ENCODE measurements around the gene SNCG.
A peak's percentile ranks its signal among the peaks of the same experiment; 100 is the strongest.

SNCG gene

DNA sequence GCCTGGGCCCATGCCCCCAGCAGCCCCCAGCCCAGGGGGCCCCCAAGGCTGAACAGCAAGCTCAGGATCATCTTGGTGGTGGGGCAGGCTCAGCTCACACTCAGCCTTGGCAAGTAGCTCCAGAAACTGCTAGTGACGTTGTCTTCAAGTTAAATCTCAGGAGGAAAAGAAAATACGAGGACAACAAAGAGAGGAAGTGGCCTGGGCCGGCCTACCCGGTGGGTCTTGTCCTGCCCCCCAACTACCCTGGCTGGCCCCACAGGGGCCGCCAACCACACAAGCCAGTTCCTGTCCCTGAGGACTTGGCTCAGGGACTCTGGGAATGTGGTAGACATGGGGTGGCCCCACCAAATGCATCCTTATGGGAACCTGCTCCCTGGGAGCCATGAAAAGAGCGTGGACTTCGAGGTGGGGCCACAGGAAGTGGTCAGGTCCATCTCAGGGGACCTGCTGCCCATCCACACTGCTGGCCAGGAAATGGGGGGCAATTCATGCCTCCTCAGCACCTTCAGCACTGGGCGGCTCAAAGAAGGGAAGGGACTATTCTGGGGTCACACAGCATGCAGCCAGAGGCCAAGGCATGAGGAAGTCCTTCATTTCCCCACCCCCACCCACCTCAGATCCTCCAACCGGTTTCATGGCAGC is 806 bp upstream of the SNCG start, which contains the start of gene MMRN2:
MMRN2 (minus strand) TSS at position 145 of the 645 bp plus-strand sequence; CDS start at position 71, 74 bp downstream.
- no peak within 1 kb of the TSS for H3K4me3 ChIP-seq (ENCODE audit: low read depth, low read length)
- TF ChIP-seq, protein P1, sequence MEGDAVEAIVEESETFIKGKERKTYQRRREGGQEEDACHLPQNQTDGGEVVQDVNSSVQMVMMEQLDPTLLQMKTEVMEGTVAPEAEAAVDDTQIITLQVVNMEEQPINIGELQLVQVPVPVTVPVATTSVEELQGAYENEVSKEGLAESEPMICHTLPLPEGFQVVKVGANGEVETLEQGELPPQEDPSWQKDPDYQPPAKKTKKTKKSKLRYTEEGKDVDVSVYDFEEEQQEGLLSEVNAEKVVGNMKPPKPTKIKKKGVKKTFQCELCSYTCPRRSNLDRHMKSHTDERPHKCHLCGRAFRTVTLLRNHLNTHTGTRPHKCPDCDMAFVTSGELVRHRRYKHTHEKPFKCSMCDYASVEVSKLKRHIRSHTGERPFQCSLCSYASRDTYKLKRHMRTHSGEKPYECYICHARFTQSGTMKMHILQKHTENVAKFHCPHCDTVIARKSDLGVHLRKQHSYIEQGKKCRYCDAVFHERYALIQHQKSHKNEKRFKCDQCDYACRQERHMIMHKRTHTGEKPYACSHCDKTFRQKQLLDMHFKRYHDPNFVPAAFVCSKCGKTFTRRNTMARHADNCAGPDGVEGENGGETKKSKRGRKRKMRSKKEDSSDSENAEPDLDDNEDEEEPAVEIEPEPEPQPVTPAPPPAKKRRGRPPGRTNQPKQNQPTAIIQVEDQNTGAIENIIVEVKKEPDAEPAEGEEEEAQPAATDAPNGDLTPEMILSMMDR (IDR thresholded peaks at IDR 0.05; ENCODE audit: insufficient read depth, low read depth, low read length, missing control alignments): no peak
- DNase-seq (ENCODE audit: low read depth): no peak

DNA sequence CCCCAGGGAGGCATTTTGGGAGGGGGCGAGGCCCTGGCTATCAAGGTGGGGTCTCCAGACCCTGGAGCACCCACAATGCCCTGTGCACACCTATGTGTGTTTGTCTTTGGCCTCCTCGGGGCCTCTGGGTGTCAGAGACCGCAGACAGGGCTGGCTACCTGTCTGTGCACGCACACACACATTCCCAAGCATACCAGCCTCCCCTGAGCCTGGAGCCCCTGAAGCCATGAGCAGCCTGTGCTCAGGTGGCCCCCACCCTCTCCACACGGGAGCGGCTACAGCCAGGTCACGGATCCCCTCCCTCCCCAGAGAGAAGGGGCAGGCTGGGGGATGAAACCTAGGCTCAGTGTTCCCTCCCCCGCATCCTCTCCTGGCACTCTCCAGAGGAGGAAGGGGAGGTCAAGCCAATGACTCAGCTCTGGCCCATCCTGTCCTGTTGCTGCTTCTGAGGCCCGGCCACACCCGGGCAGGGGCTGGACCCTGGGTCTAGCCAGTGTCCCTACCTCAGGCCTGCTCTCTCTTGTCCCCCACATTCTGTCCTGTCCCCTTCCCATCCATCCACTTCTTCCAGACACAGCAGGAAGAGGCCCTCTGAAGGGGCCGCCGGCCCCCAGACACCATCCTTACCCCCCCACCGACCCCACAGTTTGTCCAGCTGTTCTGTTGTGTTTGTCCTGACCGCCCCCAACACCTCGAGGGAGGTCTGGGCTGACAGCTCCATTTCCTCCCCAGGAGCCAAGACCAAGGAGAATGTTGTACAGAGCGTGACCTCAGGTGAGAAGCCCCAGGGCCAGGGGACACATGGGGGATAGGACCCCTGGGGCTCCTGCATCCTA is 720 bp downstream of the SNCG start:
- TF ChIP-seq, protein P1 (IDR thresholded peaks at IDR 0.05; ENCODE audit: insufficient read depth, low read depth, low read length, missing control alignments): no peak
- no peak for DNase-seq (ENCODE audit: low read depth)
- H3K4me3 ChIP-seq (ENCODE audit: low read depth, low read length): no peak overlapping the region

DNA sequence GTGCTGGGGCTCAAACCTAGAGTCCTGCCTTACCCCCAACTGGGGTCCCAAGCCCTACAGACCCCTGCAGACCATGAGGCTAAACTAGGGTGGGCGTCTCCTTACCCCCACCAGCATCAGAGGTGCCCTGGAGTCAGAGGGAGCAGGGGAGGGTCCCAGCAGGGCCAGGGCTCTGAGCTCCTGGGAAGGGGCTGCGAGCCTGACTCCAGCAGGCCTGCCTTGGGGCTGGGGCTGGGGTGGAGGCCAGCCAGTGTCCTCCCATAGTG is 1.3 kb downstream of the SNCG start:
- no peak overlapping the region for H3K4me3 ChIP-seq (ENCODE audit: low read depth, low read length)
- TF ChIP-seq, protein P1 (IDR thresholded peaks at IDR 0.05; ENCODE audit: insufficient read depth, low read depth, low read length, missing control alignments): no peak
- DNase-seq (ENCODE audit: low read depth): no peak

DNA sequence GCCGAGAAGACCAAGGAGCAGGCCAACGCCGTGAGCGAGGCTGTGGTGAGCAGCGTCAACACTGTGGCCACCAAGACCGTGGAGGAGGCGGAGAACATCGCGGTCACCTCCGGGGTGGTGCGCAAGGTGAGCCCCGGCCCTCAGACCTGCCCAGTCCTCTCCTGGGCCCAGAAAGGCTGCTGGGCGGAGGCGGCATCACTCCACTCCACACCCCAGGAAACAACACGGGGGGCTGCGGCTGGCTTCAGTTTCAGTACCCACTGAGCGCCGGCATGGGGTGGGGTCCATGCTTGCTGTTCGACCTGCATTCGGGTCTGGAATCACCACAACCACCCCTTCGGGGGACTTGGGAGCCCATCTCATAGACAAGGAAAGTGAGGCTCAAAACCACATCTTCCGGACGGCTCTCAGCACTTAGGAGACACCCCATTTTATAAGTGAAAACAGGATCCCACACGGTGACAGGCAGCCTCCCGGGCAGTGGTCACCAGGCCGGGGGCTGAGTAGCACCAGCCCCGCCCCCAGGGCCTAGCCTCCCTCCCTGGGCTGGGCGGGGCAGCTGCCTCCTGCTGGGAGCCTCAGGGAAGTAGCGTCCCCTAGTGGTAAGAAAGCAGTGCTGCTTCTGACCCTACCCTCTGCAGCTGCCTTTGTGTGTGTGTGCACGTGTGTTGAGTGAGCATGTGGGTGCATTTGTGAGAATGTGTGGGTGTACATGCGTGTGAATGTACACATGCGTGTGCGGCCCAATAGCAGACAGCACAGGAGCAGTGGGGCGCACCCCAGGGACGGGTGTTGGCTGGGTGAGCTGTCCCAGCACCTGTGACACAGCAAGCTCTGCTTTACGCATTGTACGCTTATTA is 1.8 kb downstream of the SNCG start:
- H3K4me3 ChIP-seq (ENCODE audit: low read depth, low read length): no peak overlapping the region
- TF ChIP-seq, protein P1 (IDR thresholded peaks at IDR 0.05; ENCODE audit: insufficient read depth, low read depth, low read length, missing control alignments): peak; percentile 99

DNA sequence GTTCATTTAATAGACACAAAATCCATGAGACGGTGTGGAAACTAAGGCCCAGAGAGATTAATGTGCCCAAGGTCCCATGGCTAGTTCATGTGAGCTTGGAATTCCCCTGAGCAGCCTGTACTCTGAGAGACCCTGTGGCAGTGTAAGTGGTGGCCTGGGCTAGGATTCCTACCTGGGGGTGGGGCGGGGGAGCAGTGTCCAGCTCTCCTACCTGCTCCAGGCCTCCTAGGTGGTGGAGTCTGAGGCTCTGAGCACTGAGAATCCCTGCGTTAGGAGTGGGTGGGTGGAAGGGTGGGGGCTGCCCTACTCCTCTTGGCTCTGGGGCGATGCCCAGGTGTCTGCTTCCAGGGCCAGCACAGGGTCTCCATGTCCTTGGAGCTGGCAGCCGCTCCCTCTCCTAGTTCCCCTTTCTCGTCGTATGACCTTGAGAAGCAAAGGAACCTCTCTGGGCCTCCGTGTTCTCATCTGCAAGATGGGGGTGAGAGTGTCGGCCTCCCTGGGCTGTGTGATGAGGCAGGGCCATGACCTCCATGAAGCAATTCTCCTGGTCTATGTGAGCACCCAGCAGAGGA is 2.5 kb downstream of the SNCG start:
- no peak for DNase-seq (ENCODE audit: low read depth)
- TF ChIP-seq, protein P1 (IDR thresholded peaks at IDR 0.05; ENCODE audit: insufficient read depth, low read depth, low read length, missing control alignments): no peak
- no peak overlapping the region for H3K4me3 ChIP-seq (ENCODE audit: low read depth, low read length)

More for the DNA sequence above, 1.8 kb downstream of the SNCG start:
- DNase-seq (ENCODE audit: low read depth): peak; percentile 84

DNA sequence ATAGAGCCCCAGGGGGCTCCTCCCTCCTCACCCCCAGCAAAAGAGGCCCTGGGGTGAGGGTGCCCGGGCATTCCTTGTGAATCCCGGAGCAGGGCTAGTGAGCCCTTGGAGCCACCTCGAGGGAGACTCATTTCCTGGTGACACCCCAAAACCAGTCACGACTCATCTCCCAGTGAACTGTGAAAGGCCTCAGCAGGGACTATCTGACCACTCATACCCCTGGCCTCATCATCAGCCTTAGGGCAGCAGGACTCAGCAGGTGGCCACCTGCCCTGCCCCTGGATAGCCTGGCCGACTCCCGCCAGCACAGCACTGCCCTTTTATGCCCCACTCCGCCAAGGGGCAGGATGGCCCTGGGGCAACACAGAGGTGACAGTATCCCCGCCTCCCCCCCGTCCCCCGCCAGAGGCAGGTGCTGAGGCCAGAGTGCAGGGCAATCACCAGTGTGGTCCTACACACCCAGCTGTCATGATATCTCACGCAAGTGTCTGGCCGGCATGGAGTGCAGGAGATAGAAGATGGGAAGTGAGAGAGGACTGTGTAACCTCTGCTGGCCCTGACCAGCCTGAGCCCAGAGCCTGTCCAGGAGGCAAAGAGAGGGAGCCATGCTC is 3.2 kb downstream of the SNCG start:
- DNase-seq (ENCODE audit: low read depth): no peak
- TF ChIP-seq, protein P1 (IDR thresholded peaks at IDR 0.05; ENCODE audit: insufficient read depth, low read depth, low read length, missing control alignments): no peak
- no peak overlapping the region for H3K4me3 ChIP-seq (ENCODE audit: low read depth, low read length)

Measured in GM12865 (cell line).